ENCODE results near the gene CLN5.

GRCh38 chr13:76982061-76982460, 9.8 kb upstream of the CLN5 start:
- TF ChIP-seq GABPA (IDR thresholded peaks at IDR 0.05; ENCODE audit: low read depth) (no peak), TAF1 (IDR thresholded peaks at IDR 0.05; ENCODE audit: borderline replicate concordance, low read depth, low read length) (no peak), CREB1 (IDR thresholded peaks at IDR 0.05; ENCODE audit: low read depth) (no peak), TCF7 (IDR thresholded peaks at IDR 0.05; ENCODE audit: borderline replicate concordance) (no peak), MYC (IDR thresholded peaks at IDR 0.05; ENCODE audit: insufficient read depth, insufficient read length, insufficient replicate concordance, low read length, severe bottlenecking) (no peak), EZH2 (IDR thresholded peaks at IDR 0.05; ENCODE audit: borderline replicate concordance, control insufficient read depth, low read depth, low read length) (no peak), POLR2A (IDR thresholded peaks at IDR 0.05; ENCODE audit: low read depth, low read length) (no peak), CHD2 (IDR thresholded peaks at IDR 0.05; ENCODE audit: borderline replicate concordance, low read depth, low read length) (no peak), BHLHE40 (IDR thresholded peaks at IDR 0.05; ENCODE audit: borderline replicate concordance in 1 of 2, low read depth in 2 of 2, low read length in 1 of 2) (no peak), CTCF (IDR thresholded peaks at IDR 0.05 in 2 of 3, conservative IDR thresholded peaks at IDR 0.05 in 1 of 3; ENCODE audit: control insufficient read depth in 2 of 3, extremely low read depth in 1 of 3, insufficient read depth in 1 of 3, low read depth in 3 of 3, low read length in 3 of 3) (no peak), RAD21 (IDR thresholded peaks at IDR 0.05; ENCODE audit: insufficient read depth, low read depth, low read length) (no peak), SP1 (IDR thresholded peaks at IDR 0.05; ENCODE audit: low read depth, low read length) (no peak), RFX5 (IDR thresholded peaks at IDR 0.05; ENCODE audit: low read depth, low read length) (no peak), NRF1 (conservative IDR thresholded peaks at IDR 0.05; ENCODE audit: low read depth, low read length) (no peak)
